DND-41 (cell line): ENCODE results near the gene ARMC10.
A peak's percentile ranks its signal among the peaks of the same experiment; 100 is the strongest.

Source experiments
- ATAC-seq: fragments of 200-7000 bp; cut with Tn5 transposase; 3 replicates; pipeline ENCODE4 v1.9.1; 2021; ENCODE audit warnings: low read depth; ENCODE audit not compliant: insufficient read depth
- DNase-seq: peaks from one replicate; pipeline ENCODE4 v3.0.0-alpha.2; 2020
- H2AFZ ChIP-seq: 2 replicates; pipeline ENCODE4 v1.6.0; 2012; ENCODE audit warnings: low read depth, low read length
- H3K27ac ChIP-seq: 2 replicates; pipeline ENCODE4 v1.5.1; 2012; ENCODE audit warnings: low read length, inconsistent platforms
- H3K27me3 ChIP-seq: fragments of 200-600 bp; sonication (generic); 2 replicates; pipeline ENCODE4 v1.6.0; 2012; ENCODE audit warnings: low read length, mild to moderate bottlenecking, inconsistent platforms; ENCODE audit not compliant: insufficient read depth, poor library complexity
- H3K36me3 ChIP-seq: 2 replicates; pipeline ENCODE4 v1.5.1; 2012; ENCODE audit warnings: low read length, inconsistent platforms; ENCODE audit not compliant: insufficient read depth
- H3K4me1 ChIP-seq: 2 replicates; pipeline ENCODE4 v1.5.1; 2012; ENCODE audit warnings: mild to moderate bottlenecking, low read length; ENCODE audit not compliant: insufficient read depth
- H3K4me2 ChIP-seq: 2 replicates; pipeline ENCODE4 v1.6.0; 2012; ENCODE audit warnings: mild to moderate bottlenecking, moderate library complexity, low read length, inconsistent platforms; ENCODE audit not compliant: insufficient read depth
- H3K4me3 ChIP-seq, 2 experiments: fragments of 200-600 bp in 1 of 2; shearing (Covaris generic) in 1 of 2; 2 replicates each; pipeline ENCODE4 v1.5.1; 2012 to 2016; ENCODE audit warnings: inconsistent platforms in 2 of 2, low read length in 2 of 2, mild to moderate bottlenecking in 2 of 2, low read depth in 1 of 2, moderate library complexity in 1 of 2
- H3K79me2 ChIP-seq: 2 replicates; pipeline ENCODE4 v1.6.0; 2012; ENCODE audit warnings: low read length, inconsistent platforms; ENCODE audit not compliant: insufficient read depth
- H3K9ac ChIP-seq: 2 replicates; pipeline ENCODE4 v1.6.0; 2012; ENCODE audit warnings: low read depth, mild to moderate bottlenecking, inconsistent platforms, low read length, moderate library complexity
- H3K9me3 ChIP-seq: 2 replicates; pipeline ENCODE4 v1.5.1; 2012; ENCODE audit warnings: low read length, moderate library complexity, mild to moderate bottlenecking, inconsistent platforms; ENCODE audit not compliant: insufficient read depth, severe bottlenecking
- H4K20me1 ChIP-seq: 2 replicates; pipeline ENCODE4 v1.6.0; 2012; ENCODE audit warnings: low read length; ENCODE audit not compliant: insufficient read depth
- CTCF ChIP-seq: IDR thresholded peaks from 2 replicates; pipeline ENCODE4 v1.5.1; 2012; ENCODE audit warnings: borderline replicate concordance, low read length, moderate library complexity, mild to moderate bottlenecking; ENCODE audit not compliant: poor library complexity, severe bottlenecking; ENCODE audit errors: extremely low read depth
- EZH2 ChIP-seq: IDR thresholded peaks from 3 replicates; pipeline ENCODE4 v1.6.1; 2012; ENCODE audit warnings: borderline replicate concordance, low read depth, mild to moderate bottlenecking, moderate library complexity, low read length, inconsistent platforms; ENCODE audit not compliant: severe bottlenecking

Gene ARMC10

GRCh38 chr7:103074519-103075336, at the start of gene ARMC10, which contains the start of gene FBXL13:
TSS of gene ARMC10 (plus strand) at chr7:103075140. CDS start at chr7:103075273, 133 bp downstream.
TSS of gene FBXL13 (minus strand) at chr7:103074796.
- Histone ChIP-seq H3K79me2 (peaks cover 21% of the 10 kb centered on the region), H4K20me1 (no peaks in the 10 kb centered on the region), H3K27me3 (no peaks in the 10 kb centered on the region), H3K4me2 (peak within 1 kb of the TSS; percentile 74), H3K4me1 (peaks cover 28% of the 10 kb centered on the region), H3K27ac (peak within 1 kb of the TSS; percentile 86), H3K9me3 (no peaks in the 10 kb centered on the region), H2AFZ (peak within 1 kb of the TSS; percentile 78), H3K4me3 (peak within 1 kb of the TSS; percentile 72 to 80), H3K36me3 (no peaks in the 10 kb centered on the region), H3K9ac (peak within 1 kb of the TSS; percentile 93)
- ATAC-seq: peak; percentile 83
- TF ChIP-seq CTCF (peak; percentile 30), EZH2 (no peak)
- DNase-seq: peak; percentile 90

- DNase-seq: no peak
- peak overlapping the region; percentile 13; the same call in 1 of the 2 replicates for H2AFZ ChIP-seq
- H3K27ac ChIP-seq: no peak overlapping the region
- no peaks in the 10 kb centered on the region for H4K20me1 ChIP-seq
- H3K27me3 ChIP-seq: no peaks in the 10 kb centered on the region
- H3K79me2 ChIP-seq: no peaks in the 10 kb centered on the region
- H3K4me3 ChIP-seq: no peak overlapping the region
- TF ChIP-seq CTCF: no peak
- no peak for TF ChIP-seq EZH2
- H3K4me1 ChIP-seq: no peaks in the 10 kb centered on the region
- ATAC-seq: no peak
- no peak overlapping the region for H3K4me2 ChIP-seq
- no peaks in the 10 kb centered on the region for H3K9me3 ChIP-seq
- H3K36me3 ChIP-seq: no peaks in the 10 kb centered on the region
- no peak overlapping the region for H3K9ac ChIP-seq
Observed at GRCh38 chr7:103025341-103025740, 49.6 kb upstream of the ARMC10 start.

GRCh38 chr7:103031024-103031423, 43.9 kb upstream of the ARMC10 start:
- H3K27me3 ChIP-seq: no peaks in the 10 kb centered on the region
- DNase-seq: no peak
- H4K20me1 ChIP-seq: no peaks in the 10 kb centered on the region
- H3K9ac ChIP-seq: no peak overlapping the region
- TF ChIP-seq CTCF (no peak), EZH2 (no peak)
- no peaks in the 10 kb centered on the region for H3K36me3 ChIP-seq
- H2AFZ ChIP-seq: no peak overlapping the region
- H3K4me1 ChIP-seq: no peaks in the 10 kb centered on the region
- H3K4me3 ChIP-seq: no peak overlapping the region
- no peaks in the 10 kb centered on the region for H3K79me2 ChIP-seq
- no peak overlapping the region for H3K27ac ChIP-seq
- no peaks in the 10 kb centered on the region for H3K9me3 ChIP-seq
- no peak for ATAC-seq
- H3K4me2 ChIP-seq: no peak overlapping the region
